SH-SY5Y (cell line): ENCODE results near the gene ROR1.

Source experiments
- GATA2 ChIP-seq: IDR thresholded peaks from 2 replicates; pipeline ENCODE4 v1.6.1; 2011; ENCODE audit warnings: mild to moderate bottlenecking, low read depth, low read length
- GATA3 ChIP-seq: IDR thresholded peaks from 2 replicates; pipeline ENCODE4 v1.6.1; 2011; ENCODE audit warnings: low read depth, mild to moderate bottlenecking, low read length, moderate library complexity

Gene ROR1

DNA sequence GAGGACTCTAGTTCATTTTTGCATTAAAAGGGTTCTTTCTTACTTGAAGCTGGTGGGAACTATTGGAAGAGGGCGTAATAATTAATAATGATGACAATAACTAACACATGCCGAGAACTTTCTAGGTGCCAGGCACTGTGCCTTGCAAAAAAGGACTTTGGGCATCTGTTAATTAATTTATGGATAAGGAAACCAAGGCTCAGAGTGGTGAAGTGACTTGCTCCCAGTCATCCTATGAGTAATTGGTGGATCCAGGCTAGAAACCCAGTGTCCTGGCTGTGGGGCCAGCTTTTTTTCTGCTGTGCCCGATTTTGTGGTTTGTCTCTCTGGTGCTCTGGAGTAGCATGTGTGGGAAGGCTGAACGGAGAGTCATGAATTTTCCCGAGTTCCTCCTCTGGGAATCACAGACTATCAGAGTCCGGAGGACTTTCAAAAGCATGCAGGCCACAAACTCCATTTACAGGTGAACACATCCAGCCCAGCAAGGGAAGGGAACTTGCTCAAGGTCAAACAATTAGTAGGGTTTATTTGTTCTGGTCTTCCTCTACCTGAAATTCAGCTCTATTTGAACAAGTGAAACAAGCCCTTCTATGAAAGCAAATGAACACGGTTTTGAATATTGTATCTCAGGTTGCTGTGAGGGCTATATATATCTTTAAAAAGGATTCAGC is 23.4 kb downstream of the ROR1 start:
- TF ChIP-seq GATA2 (no peak), GATA3 (no peak)

- no peak for TF ChIP-seq GATA3
- no peak for TF ChIP-seq GATA2
These were observed 24.5 kb downstream of the ROR1 start for GRCh38 chr1:63798284-63798683.

DNA sequence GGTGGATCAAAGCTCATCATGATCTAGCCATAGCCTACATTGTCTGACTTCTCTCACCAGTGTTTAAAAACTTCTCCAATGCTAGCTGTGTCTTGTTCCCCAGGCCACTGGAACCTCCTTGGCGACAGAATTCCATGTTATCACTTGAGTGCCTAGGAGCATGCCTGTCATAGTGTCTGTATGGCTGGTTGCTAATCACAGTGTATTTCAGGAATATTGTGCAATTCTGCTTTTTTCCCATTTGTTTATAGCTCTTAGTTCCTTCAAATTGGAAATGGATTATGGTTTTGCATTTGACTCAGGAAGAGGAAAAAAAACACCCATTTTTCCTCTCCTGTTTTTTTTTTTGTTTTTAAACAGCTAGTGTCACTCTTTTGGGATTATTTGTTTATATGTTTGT is 25.5 kb downstream of the ROR1 start:
- TF ChIP-seq GATA3 (no peak), GATA2 (no peak)

GRCh38 chr1:63799820-63800219 is 26.0 kb downstream of the ROR1 start:
- peak; percentile 36 for TF ChIP-seq GATA2
- no peak for TF ChIP-seq GATA3

DNA sequence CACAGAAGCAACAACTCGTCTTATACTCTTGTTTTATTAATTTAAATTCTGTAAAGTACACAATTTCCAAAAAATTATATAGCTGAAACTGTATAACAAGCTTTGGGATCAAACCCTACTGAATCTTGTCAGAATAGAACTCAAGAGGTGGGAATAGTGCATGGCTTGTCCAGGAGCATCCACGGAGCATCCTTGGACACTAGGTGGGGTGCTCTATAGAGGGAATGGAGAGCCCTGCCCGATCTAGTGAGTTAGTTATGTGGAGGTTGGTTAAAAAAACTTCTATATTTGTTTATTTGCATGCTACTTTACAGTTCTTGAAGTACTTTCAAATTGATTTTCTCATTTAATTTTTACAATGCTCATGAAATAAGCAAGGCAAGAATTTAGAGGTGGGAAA is 28.3 kb downstream of the ROR1 start:
- TF ChIP-seq GATA3 (no peak), GATA2 (no peak)

DNA sequence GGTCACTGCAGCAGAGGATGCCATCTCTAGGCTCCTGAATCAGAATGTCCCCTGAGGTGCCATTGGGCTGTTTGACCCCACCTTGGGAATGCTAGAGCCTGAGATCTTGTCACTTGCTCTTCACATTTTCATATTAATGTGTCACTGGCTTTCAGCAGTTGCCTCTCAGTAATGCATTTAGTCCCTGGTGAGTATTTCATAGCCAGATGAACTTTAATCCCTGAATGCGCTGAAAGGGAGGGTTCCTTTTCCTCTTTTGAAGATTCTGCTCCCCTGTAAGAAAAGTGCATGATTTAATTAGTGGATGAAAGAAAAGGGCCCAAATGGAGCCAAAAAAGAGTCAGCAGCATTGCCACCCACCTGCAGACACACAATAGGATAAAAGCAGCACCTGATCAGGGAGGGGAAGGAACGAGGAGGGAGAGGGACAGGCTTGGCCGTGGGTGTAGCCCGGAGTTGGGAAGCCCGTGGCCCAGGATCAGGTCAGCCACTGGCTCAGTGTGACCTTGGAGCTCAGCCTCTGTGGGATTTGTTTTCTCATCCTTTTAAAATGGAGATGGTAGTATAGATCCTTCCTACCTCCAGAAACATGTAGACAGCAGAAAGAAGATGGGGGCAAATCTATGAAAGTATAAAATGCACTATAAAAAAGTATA is 31.1 kb downstream of the ROR1 start:
- TF ChIP-seq GATA2 (no peak), GATA3 (no peak)

DNA sequence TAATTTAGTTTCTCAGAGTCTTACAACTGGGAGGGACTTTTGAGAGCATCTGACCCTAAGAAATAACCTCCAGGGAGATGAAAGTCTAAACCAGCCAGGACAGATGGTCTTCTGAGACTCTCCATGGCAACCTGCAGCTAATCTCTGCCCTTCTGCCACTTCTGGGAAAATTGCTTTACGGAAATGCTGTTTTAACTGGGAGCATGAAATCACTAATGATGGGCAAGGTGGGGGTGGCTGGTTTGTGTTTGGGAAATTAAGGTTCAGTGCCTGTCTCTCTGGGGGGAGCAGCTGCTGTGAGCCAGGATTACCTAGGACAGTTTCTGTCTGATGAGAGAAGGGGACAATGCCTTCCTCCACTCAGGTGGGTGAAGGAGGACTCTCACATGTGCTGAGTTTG is 33.2 kb downstream of the ROR1 start:
- TF ChIP-seq GATA3 (no peak), GATA2 (no peak)

DNA sequence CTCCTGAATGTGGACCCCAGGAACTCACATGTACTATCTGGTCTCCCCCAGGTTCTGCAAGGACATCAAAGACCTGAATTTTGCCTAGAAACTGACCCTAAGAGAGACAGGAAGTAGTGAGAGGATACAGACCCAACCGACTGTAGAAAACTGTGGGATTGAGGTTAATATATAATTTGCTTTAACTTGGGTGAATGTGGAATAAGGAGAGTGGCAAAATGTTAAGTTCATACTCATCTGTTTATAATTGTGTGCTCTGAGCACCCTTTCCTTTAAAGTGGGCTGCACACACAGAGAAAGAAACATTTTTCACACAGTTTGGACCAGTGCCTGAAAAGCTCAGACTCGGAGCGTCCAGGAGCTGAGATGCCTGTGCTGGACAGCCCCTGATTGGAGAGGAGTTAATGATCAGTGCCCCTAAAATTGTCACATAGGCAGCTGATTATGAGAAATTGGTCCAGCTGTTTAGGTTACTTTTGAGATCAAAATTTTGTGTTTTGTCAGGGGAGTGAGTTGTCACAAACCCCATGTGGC is 37.2 kb downstream of the ROR1 start:
- no peak for TF ChIP-seq GATA3
- no peak for TF ChIP-seq GATA2

DNA sequence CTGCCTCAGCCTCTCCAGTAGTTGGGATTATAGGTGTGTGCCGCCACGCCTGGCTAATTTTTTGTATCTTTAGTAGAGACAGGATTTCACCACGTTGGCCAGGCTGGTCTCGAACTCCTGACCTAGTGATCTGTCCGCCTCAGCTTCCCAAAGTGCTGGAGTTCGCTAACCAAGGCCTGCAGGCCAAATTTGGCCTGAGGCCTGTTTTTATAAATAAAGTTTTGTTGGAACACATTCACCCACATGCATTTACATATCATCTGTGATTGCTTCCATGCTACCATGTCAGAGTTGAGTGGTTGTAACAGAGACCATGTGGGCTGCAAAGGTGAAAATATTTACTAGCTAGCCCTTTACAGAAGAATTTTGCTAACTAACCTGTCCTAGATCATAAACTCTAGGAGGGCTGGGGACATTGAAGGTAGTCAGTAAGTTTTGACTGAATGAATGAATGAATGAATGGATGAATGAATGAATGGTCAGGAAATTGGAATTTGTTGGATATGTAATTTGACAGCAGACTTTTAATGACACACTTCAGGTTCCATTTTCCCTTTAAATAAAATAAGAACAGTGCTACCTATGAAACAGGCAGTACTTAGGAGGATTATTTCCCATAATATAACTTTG is 38.4 kb downstream of the ROR1 start:
- TF ChIP-seq GATA2 (no peak), GATA3 (no peak)

DNA sequence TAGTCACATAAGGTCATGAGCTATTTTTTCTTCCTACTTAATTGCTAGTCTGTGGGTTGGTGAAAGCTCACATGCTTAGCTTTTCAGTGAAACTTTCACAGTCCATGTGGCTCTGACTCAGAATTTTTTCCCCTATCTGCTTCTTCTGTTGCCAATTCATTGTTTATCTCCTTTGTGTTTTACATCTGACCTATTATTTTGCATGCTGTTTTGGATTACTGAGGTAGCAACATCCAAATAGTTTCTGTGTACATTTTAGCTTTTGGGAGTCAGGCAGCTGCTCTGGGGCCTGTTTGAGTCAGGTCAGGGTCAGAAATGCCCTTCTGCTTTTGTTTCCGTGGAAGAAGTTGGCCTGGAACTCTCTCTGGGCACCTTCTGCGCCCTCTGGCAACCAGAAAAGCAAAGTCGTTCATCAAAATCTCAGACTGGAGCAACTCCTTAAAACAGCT is 40.0 kb downstream of the ROR1 start:
- TF ChIP-seq GATA2 (no peak), GATA3 (no peak)

DNA sequence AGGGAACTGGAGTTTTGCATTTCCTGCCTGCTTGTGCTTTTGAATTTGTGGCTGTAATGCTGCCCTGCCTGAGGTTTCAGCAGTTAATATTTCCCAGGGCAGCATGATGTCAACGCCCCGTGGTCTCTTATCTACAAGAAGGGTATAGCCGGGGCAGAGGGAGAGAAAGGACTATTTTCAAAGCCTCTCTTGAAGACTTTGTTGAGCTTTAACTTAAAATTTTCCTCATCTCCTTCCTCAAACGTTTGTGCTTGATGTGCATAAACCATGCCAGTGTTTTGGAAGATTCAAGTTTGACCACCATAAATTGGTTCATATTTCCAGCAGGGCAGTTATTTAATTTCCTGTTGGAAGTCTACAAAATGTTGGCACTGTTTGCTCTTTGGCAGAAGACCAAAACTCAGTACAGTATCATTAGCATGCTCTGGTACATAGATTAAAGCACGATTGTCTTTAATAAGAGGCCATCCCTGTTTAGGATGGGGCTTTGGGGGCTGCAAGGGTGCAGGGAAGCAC is 43.4 kb downstream of the ROR1 start:
- TF ChIP-seq GATA3 = peak; percentile 31; the same call in 1 of the 2 replicates
- peak; percentile 44 for TF ChIP-seq GATA2

DNA sequence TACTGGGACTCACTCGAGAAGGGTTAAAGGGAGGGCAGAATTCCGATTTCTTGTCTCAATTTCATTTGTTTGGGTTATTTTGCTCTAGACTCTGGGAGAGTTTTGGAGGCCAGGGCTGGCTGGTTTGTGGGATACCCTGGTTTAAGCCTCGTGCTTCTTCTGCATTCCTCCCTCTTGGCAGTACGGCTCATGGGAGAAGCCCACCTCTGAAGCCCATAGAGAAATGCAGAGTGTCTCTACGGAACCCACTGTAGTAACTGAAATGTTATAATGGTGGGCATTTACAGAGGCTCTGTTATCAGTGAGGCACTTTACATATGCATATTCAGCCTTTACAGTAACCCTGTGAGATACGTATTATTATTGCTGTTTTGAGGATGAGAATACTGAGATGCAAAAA is 43.9 kb downstream of the ROR1 start:
- TF ChIP-seq GATA3 (no peak; the same call in 1 of the 2 replicates), GATA2 (no peak)

DNA sequence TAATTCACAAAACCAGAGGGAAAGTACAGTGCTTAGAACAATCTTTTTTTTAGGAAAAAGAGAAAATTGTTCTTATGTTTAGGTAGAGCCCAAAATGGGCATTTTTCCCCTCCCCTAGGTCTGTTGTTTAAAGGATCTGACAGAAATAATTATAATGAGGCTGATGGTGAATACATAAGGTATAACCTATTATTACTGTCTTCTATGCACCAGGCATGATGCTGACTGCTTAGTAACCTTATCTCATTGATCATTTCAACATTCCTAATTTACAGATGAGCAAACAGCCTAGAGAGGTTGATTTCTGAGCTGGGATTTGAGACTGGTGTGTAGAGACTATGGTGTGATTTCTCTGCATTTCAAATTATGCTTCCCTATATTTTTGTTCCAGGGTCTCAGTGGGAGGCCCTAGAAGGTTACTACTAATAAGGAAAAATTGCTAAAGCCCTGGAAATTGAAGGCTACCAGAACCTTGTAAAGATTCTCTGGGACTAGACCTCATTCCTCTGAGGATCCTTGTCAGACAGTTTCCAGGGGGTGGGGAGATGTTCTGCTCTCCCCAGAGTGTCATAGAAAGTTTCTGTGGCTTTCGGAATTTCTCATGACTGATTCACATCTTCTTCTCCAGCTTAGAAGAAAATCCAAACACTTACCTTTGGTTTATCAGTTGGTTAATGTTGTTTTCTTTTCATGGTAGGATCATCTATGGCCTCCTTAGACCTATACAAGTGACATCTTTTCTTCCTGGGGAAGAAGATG is 44.9 kb downstream of the ROR1 start:
- no peak for TF ChIP-seq GATA3

- TF ChIP-seq GATA3 (no peak), GATA2 (no peak)
These were observed 46.0 kb downstream of the ROR1 start for GRCh38 chr1:63819795-63820194.
